ENCODE data around the gene PGLYRP4.

DNA sequence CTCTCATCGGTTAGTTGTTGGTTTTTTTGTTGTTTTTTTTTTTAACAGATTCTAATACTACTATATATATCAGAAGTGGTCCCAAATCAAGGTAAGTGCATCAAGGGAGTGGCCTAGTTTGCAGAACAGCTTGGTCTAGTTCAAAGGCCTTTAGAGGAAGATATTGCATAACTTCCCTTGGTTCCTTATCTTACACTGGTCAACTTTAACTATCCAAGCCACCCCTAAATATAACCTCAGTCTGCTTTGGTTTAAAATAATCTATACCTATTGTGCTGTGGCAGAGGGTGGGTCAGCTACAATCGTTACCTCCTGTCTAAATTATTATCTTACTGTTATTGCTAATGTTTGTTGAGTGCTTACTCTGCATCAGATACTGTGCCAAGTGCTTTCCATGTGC is 19.9 kb upstream of the PGLYRP4 start:
- TF ChIP-seq, protein P1, sequence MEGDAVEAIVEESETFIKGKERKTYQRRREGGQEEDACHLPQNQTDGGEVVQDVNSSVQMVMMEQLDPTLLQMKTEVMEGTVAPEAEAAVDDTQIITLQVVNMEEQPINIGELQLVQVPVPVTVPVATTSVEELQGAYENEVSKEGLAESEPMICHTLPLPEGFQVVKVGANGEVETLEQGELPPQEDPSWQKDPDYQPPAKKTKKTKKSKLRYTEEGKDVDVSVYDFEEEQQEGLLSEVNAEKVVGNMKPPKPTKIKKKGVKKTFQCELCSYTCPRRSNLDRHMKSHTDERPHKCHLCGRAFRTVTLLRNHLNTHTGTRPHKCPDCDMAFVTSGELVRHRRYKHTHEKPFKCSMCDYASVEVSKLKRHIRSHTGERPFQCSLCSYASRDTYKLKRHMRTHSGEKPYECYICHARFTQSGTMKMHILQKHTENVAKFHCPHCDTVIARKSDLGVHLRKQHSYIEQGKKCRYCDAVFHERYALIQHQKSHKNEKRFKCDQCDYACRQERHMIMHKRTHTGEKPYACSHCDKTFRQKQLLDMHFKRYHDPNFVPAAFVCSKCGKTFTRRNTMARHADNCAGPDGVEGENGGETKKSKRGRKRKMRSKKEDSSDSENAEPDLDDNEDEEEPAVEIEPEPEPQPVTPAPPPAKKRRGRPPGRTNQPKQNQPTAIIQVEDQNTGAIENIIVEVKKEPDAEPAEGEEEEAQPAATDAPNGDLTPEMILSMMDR (IDR thresholded peaks at IDR 0.05): no peak
- no peak for TF ChIP-seq POLR2A (IDR thresholded peaks at IDR 0.05)

Data from adrenal gland (tissue), 5 donors.